SHP77 treated with DMSO at 0.1 percent for 48 hours (cell line): ENCODE results near the gene CHCHD3.
"Not testable (repeated sequence)": the region's sequence is repeated elsewhere in the genome, so short reads cannot be mapped to it uniquely, and the experiment has no call there.

Experiments used
- DNase-seq: peaks from one replicate; lab custom pipeline; 2025; lab: John Stamatoyannopoulos, UW

The CHCHD3 gene

GRCh38 chr7:133003052-133003910 lies 78.6 kb downstream of the CHCHD3 start:
- no peak for DNase-seq

- DNase-seq, result no peak
These were observed 80.2 kb downstream of the CHCHD3 start for GRCh38 chr7:133001727-133002126.

GRCh38 chr7:132999845-133000244 lies 82.0 kb downstream of the CHCHD3 start:
- DNase-seq, result no peak

GRCh38 chr7:132998763-132999162 lies 83.1 kb downstream of the CHCHD3 start:
- DNase-seq, result no peak

- DNase-seq, result no peak
These were observed 84.4 kb downstream of the CHCHD3 start for GRCh38 chr7:132997505-132997904.

- no peak for DNase-seq
These were observed 85.2 kb downstream of the CHCHD3 start for GRCh38 chr7:132996581-132997242.

- no peak for DNase-seq
These were observed 88.4 kb downstream of the CHCHD3 start for GRCh38 chr7:132993377-132994013.

GRCh38 chr7:132991615-132992587 lies 90.0 kb downstream of the CHCHD3 start:
- no peak for DNase-seq

GRCh38 chr7:132988117-132988516 lies 93.8 kb downstream of the CHCHD3 start:
- no peak for DNase-seq

- DNase-seq, result no peak
These were observed 101.5 kb downstream of the CHCHD3 start for GRCh38 chr7:132980402-132980801.

GRCh38 chr7:132979524-132979923 lies 102.4 kb downstream of the CHCHD3 start:
- no peak for DNase-seq

GRCh38 chr7:132977234-132977633 lies 104.7 kb downstream of the CHCHD3 start:
- no peak for DNase-seq

- no peak for DNase-seq
These were observed 109.1 kb downstream of the CHCHD3 start for GRCh38 chr7:132972745-132973144.

- DNase-seq, result no peak
These were observed 111.6 kb downstream of the CHCHD3 start for GRCh38 chr7:132970257-132970656.

GRCh38 chr7:132969520-132969919 lies 112.4 kb downstream of the CHCHD3 start:
- no peak for DNase-seq

- not testable (repeated sequence) for DNase-seq
These were observed 114.4 kb downstream of the CHCHD3 start for GRCh38 chr7:132967470-132967848.

GRCh38 chr7:132966754-132967469 lies 115.0 kb downstream of the CHCHD3 start:
- no peak for DNase-seq

GRCh38 chr7:132965951-132966350 lies 115.9 kb downstream of the CHCHD3 start:
- DNase-seq, result no peak

- DNase-seq, result no peak
These were observed 117.0 kb downstream of the CHCHD3 start for GRCh38 chr7:132964876-132965275.

- DNase-seq, result no peak
These were observed 122.0 kb downstream of the CHCHD3 start for GRCh38 chr7:132959891-132960290.

- no peak for DNase-seq
These were observed 125.3 kb downstream of the CHCHD3 start for GRCh38 chr7:132956556-132956955.
